ENCODE measurements around the gene OSBP2.

The OSBP2 gene

DNA sequence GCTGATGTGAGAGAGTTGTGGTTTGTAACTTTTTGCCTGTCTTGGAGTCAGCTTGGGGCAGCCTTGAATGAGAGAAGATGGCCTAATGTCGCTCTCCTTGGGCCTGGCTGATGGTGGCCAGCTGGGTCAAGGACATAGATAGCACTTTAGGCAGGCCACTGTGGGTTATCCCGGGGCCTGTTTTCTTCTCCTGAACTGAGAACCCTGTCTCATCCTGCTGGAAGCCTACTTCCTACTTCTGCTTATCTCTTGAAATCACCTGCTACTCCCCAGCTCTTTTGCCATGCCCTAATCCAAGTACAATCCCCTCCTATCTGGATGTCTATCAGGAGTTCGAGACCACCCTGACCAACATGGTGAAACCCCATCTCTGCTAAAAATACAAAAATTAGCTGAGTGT, 49.5 kb downstream of the OSBP2 start:
- no peaks in the 10 kb centered on the region for H3K36me3 ChIP-seq (ENCODE audit: insufficient read depth, low read length)
- no peak overlapping the region for H3K4me2 ChIP-seq (ENCODE audit: low read depth, low read length, poor library complexity, severe bottlenecking)
- no peaks in the 10 kb centered on the region for H4K20me1 ChIP-seq (ENCODE audit: insufficient read depth, low read length, poor library complexity, severe bottlenecking)
- H3F3A ChIP-seq (ENCODE audit: low read depth), result no peaks in the 10 kb centered on the region
- H3K4me1 ChIP-seq (ENCODE audit: insufficient read depth, low read length, poor library complexity, severe bottlenecking), result no peaks in the 10 kb centered on the region
- no peaks in the 10 kb centered on the region for H3K27me3 ChIP-seq (ENCODE audit: insufficient read depth, low read length, poor library complexity, severe bottlenecking)
- no peak overlapping the region for H3K4me3 ChIP-seq (ENCODE audit: low read length, poor library complexity, severe bottlenecking)
- no peaks in the 10 kb centered on the region for H3K79me2 ChIP-seq (ENCODE audit: insufficient read depth, low read length)
- no peaks in the 10 kb centered on the region for H3K9me3 ChIP-seq (ENCODE audit: insufficient read depth, low read depth, low read length)
- no peak overlapping the region for H3K9ac ChIP-seq (ENCODE audit: low read depth, low read length, poor library complexity, severe bottlenecking)
- no peak overlapping the region for H2AFZ ChIP-seq (ENCODE audit: low read length)
- H3K9me2 ChIP-seq (replicated peaks; ENCODE audit: low read depth, low read length), result no peaks in the 10 kb centered on the region
- no peak for TF ChIP-seq EZH2phosphoT487 (IDR thresholded peaks at IDR 0.05; ENCODE audit: borderline replicate concordance)

- Histone ChIP-seq H3K27me3 (ENCODE audit: insufficient read depth, low read length, poor library complexity, severe bottlenecking) (no peaks in the 10 kb centered on the region), H2AFZ (ENCODE audit: low read length) (0 out of 2 replicates have a peak overlapping the region, but pooled peaks have one; percentile 43), H3K9me3 (ENCODE audit: insufficient read depth, low read depth, low read length) (no peaks in the 10 kb centered on the region), H3K4me1 (ENCODE audit: insufficient read depth, low read length, poor library complexity, severe bottlenecking) (no peaks in the 10 kb centered on the region), H3F3A (ENCODE audit: low read depth) (no peaks in the 10 kb centered on the region), H3K9me2 (replicated peaks; ENCODE audit: low read depth, low read length) (no peaks in the 10 kb centered on the region), H4K20me1 (ENCODE audit: insufficient read depth, low read length, poor library complexity, severe bottlenecking) (no peaks in the 10 kb centered on the region), H3K9ac (ENCODE audit: low read depth, low read length, poor library complexity, severe bottlenecking) (no peak overlapping the region), H3K4me3 (ENCODE audit: low read length, poor library complexity, severe bottlenecking) (no peak overlapping the region), H3K79me2 (ENCODE audit: insufficient read depth, low read length) (no peaks in the 10 kb centered on the region), H3K4me2 (ENCODE audit: low read depth, low read length, poor library complexity, severe bottlenecking) (no peak overlapping the region), H3K36me3 (ENCODE audit: insufficient read depth, low read length) (no peaks in the 10 kb centered on the region)
- TF ChIP-seq CTCF (conservative IDR thresholded peaks at IDR 0.05; ENCODE audit: low read length), result no peak
- TF ChIP-seq EZH2phosphoT487 (IDR thresholded peaks at IDR 0.05; ENCODE audit: borderline replicate concordance), result no peak
Measured at GRCh38 chr22:30747493-30747892, 52.8 kb downstream of the OSBP2 start.

DNA sequence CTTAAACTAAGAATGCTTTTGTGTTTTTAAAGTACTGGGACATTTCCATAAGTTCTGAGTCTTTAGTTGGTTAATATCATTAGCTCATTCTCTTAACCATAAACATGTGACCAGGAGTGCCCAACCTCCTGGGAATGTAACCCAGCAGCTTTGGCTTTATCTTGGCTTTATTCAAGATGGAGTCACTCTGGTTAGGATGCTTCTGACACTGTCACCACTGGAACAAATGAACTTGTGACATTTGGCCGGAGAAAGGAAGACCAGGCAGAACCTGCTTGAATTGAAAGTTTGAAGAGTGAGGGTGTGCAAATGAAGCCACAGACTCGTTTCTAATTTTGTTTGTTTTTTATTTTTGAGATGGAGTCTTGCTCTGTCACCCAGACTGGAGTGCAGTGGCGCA, 54.6 kb downstream of the OSBP2 start:
- Histone ChIP-seq H3K4me2 (ENCODE audit: low read depth, low read length, poor library complexity, severe bottlenecking) (no peak overlapping the region), H3K27me3 (ENCODE audit: insufficient read depth, low read length, poor library complexity, severe bottlenecking) (no peaks in the 10 kb centered on the region), H3K9me2 (replicated peaks; ENCODE audit: low read depth, low read length) (no peaks in the 10 kb centered on the region), H3K79me2 (ENCODE audit: insufficient read depth, low read length) (no peaks in the 10 kb centered on the region), H3K36me3 (ENCODE audit: insufficient read depth, low read length) (no peaks in the 10 kb centered on the region), H3K9me3 (ENCODE audit: insufficient read depth, low read depth, low read length) (no peaks in the 10 kb centered on the region), H3K9ac (ENCODE audit: low read depth, low read length, poor library complexity, severe bottlenecking) (no peak overlapping the region), H4K20me1 (ENCODE audit: insufficient read depth, low read length, poor library complexity, severe bottlenecking) (no peaks in the 10 kb centered on the region), H3F3A (ENCODE audit: low read depth) (no peaks in the 10 kb centered on the region), H2AFZ (ENCODE audit: low read length) (no peak overlapping the region), H3K4me1 (ENCODE audit: insufficient read depth, low read length, poor library complexity, severe bottlenecking) (no peaks in the 10 kb centered on the region), H3K4me3 (ENCODE audit: low read length, poor library complexity, severe bottlenecking) (no peak overlapping the region)
- TF ChIP-seq EZH2phosphoT487 (IDR thresholded peaks at IDR 0.05; ENCODE audit: borderline replicate concordance), result no peak
- no peak for TF ChIP-seq CTCF (conservative IDR thresholded peaks at IDR 0.05; ENCODE audit: low read length)

GRCh38 chr22:30749849-30750248, 55.2 kb downstream of the OSBP2 start:
- H3K4me1 ChIP-seq (ENCODE audit: insufficient read depth, low read length, poor library complexity, severe bottlenecking), result no peaks in the 10 kb centered on the region

More at GRCh38 chr22:30749849-30750248, 55.2 kb downstream of the OSBP2 start:
- H2AFZ ChIP-seq (ENCODE audit: low read length), result no peak overlapping the region
- no peak overlapping the region for H3K4me2 ChIP-seq (ENCODE audit: low read depth, low read length, poor library complexity, severe bottlenecking)
- H3K79me2 ChIP-seq (ENCODE audit: insufficient read depth, low read length), result no peaks in the 10 kb centered on the region
- no peaks in the 10 kb centered on the region for H3K9me3 ChIP-seq (ENCODE audit: insufficient read depth, low read depth, low read length)
- H3K9me2 ChIP-seq (replicated peaks; ENCODE audit: low read depth, low read length), result no peaks in the 10 kb centered on the region
- no peaks in the 10 kb centered on the region for H3F3A ChIP-seq (ENCODE audit: low read depth)
- no peaks in the 10 kb centered on the region for H3K36me3 ChIP-seq (ENCODE audit: insufficient read depth, low read length)
- no peaks in the 10 kb centered on the region for H3K27me3 ChIP-seq (ENCODE audit: insufficient read depth, low read length, poor library complexity, severe bottlenecking)
- H4K20me1 ChIP-seq (ENCODE audit: insufficient read depth, low read length, poor library complexity, severe bottlenecking), result no peaks in the 10 kb centered on the region
- H3K9ac ChIP-seq (ENCODE audit: low read depth, low read length, poor library complexity, severe bottlenecking), result no peak overlapping the region
- no peak overlapping the region for H3K4me3 ChIP-seq (ENCODE audit: low read length, poor library complexity, severe bottlenecking)
- TF ChIP-seq EZH2phosphoT487 (IDR thresholded peaks at IDR 0.05; ENCODE audit: borderline replicate concordance), result no peak
- TF ChIP-seq CTCF (conservative IDR thresholded peaks at IDR 0.05; ENCODE audit: low read length), result no peak

All from Loucy (cell line).